Bronchial smooth muscle cell (primary cell): ENCODE results near the gene MDM4. TPM values are rescaled to one million over a fixed set of nuclear protein-coding genes. Genes with fewer than 3 reads are reported as not detected.

Experiments used
- total RNA-seq: library from RNA; depleted of rRNA; stranded (reverse); fragments of >200 nt; gene quantifications from 2 replicates; pipeline ENCODE4 v1.2.1, GENCODE V29; 2014

MDM4 gene
- 15.4 and 20.0 TPM in 2 replicates for total RNA-seq

GRCh38 chr1:204516180-204516879 is at the start of gene MDM4:
Gene MDM4 (plus strand): TSS chr1:204516406. CDS start chr1:204525519, 9,113 bp downstream.

DNA sequence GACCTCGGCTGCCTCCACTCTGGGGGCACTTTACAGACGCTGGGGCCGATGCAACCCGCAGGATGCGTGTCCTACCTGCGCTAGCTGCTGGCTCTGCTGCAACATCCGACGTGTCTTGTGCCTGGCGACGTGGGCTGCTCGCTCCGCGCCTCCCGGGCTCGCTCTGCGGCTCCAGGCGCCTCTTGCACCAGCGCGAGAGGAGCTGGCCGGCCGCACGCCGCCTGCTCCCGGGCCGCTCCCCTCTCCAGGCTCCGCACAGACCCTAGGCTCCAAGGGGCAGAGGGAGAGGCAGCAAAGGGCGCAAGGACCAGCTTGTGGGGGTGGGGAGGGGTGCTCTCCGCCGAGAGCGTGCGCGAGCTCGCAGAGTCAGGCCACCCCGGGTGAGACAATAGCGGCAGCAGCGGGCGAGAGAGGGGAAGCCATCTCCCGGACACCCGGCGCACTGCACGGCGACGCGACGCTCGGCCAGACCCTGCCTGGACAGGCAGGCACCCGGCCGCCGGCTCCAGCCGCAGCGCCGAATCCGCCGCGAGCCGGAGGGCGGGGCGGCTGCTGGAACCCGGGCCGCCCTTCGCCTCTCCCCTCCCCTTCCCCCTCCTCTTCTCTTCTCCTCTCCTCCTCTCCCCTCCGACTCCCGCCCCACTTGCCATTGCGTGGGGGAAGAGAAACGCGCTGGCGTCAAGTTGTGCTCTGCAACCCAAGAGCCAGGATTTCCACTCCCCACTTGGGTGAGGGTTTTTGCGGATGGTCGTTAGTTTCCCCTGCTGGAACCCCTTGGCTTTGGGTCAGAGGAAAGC is 21.7 kb upstream of the MDM4 start, which contains the start of gene PIK3C2B:
TSS of gene PIK3C2B (minus strand) at position 525 of the 797 bp plus-strand sequence. CDS start 25,003 bp downstream, outside the sequence.

Other genes with a start within 250 kb of the MDM4 start
- 2.4 and 5.0 TPM in 2 replicates for gene PLEKHA6, start 156.5 kb upstream of the MDM4 start, total RNA-seq
- gene PPP1R15B, start 104.6 kb upstream of the MDM4 start, total RNA-seq, result 8.1 and 10.9 TPM in 2 replicates
- gene PIK3C2B, start 21.6 kb upstream of the MDM4 start, total RNA-seq, result 2.0 and 4.9 TPM in 2 replicates
- gene LRRN2, start 169.3 kb downstream of the MDM4 start, total RNA-seq, result 0.34 TPM in 1 of 2 replicates, not detected in the other